ENCODE results near the gene STRIP1. TPM values are rescaled to one million over a fixed set of nuclear protein-coding genes. Genes with fewer than 3 reads are reported as not detected.

The STRIP1 gene
- total RNA-seq, 1 donor from 2014 or later = 40.8 TPM

DNA sequence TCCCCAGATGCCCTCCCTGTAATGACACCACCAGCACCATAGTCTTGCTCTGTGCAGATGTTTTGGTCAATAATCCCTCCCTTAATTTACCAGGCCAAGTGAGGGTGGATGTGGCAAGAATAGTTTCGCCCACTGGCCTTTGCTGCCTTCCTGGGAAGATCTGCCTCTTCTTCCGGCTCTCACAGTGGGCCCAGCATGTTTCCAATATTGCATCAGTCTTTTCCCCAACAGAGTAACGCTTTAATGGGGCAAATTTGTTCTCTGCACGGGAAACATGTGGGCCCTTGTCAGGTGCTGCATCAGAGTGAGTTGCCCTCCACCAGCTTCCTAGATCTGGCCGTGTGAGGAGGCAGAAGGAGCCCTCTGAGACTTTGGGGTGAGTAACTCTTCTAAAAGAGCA is 48.1 kb downstream of the STRIP1 start:
- no peak for DNase-seq (ENCODE audit: extremely low spot score in 2 of 2)
- no peaks in the 10 kb centered on the region for H3K9me3 ChIP-seq
- no peaks in the 10 kb centered on the region for H3K36me3 ChIP-seq
- H3K27ac ChIP-seq = no peak overlapping the region
- intact Hi-C loops (cut with DNase I) = no loop called here
- TF ChIP-seq POLR2AphosphoS5 (IDR thresholded peaks at IDR 0.05; ENCODE audit: insufficient read depth in 1 of 2, low read depth in 1 of 2) = no peak
- TF ChIP-seq POLR2A (IDR thresholded peaks at IDR 0.05) = no peak
- TF ChIP-seq, protein P1, sequence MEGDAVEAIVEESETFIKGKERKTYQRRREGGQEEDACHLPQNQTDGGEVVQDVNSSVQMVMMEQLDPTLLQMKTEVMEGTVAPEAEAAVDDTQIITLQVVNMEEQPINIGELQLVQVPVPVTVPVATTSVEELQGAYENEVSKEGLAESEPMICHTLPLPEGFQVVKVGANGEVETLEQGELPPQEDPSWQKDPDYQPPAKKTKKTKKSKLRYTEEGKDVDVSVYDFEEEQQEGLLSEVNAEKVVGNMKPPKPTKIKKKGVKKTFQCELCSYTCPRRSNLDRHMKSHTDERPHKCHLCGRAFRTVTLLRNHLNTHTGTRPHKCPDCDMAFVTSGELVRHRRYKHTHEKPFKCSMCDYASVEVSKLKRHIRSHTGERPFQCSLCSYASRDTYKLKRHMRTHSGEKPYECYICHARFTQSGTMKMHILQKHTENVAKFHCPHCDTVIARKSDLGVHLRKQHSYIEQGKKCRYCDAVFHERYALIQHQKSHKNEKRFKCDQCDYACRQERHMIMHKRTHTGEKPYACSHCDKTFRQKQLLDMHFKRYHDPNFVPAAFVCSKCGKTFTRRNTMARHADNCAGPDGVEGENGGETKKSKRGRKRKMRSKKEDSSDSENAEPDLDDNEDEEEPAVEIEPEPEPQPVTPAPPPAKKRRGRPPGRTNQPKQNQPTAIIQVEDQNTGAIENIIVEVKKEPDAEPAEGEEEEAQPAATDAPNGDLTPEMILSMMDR (IDR thresholded peaks at IDR 0.05) = no peak
- peaks cover 13% of the 10 kb centered on the region for H3K4me1 ChIP-seq
- H3K4me3 ChIP-seq = no peak overlapping the region
- H3K27me3 ChIP-seq = no peaks in the 10 kb centered on the region

DNA sequence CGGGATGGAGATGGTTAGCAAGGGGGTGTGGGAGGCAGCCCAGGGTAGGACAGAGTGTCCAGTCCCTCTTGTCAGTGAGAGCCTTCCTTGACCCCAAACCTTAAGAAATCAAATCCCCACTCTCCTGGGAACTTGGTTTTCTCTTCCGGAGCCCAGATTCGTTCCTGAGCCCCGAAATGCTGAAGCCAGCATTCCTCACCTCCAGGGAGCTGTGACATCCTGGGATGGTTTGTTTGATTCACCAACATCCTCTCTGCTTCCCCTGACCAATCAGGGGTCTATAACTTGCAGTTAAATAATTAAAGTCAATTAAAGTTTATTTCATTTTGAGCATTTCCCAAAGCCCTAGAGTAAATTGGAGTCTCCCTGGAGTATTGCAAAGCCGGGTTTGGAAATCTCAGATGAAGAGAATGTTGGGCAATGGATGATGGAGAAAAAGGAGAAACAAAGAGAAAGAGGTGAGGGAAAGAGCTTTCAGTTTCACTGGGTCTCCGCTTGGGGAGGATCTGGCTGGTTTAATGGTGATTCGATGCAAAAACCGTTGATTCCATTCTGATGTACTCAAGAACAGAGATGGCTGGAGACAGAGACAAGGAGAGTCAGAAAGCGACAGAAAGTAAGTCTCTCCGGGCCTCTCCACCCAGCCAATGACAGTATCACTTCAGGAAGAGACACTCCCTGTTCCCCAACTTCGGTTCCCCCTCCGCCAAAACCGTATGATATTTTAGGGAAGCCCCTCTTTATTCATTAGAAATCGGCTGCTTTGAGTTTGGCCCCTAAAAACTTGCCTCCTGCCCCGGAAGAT is 48.8 kb downstream of the STRIP1 start:
- intact Hi-C loops (cut with DNase I) = no loop called here
- peak overlapping the region; percentile 53 to 74 for H3K4me3 ChIP-seq
- no peaks in the 10 kb centered on the region for H3K27me3 ChIP-seq
- no peak for TF ChIP-seq POLR2AphosphoS5 (IDR thresholded peaks at IDR 0.05; ENCODE audit: insufficient read depth in 1 of 2, low read depth in 1 of 2)
- DNase-seq (ENCODE audit: extremely low spot score in 2 of 2) = no peak
- H3K36me3 ChIP-seq = no peaks in the 10 kb centered on the region
- H3K27ac ChIP-seq = peak overlapping the region; percentile 77
- no peaks in the 10 kb centered on the region for H3K9me3 ChIP-seq
- H3K4me1 ChIP-seq = peaks cover 13% of the 10 kb centered on the region

DNA sequence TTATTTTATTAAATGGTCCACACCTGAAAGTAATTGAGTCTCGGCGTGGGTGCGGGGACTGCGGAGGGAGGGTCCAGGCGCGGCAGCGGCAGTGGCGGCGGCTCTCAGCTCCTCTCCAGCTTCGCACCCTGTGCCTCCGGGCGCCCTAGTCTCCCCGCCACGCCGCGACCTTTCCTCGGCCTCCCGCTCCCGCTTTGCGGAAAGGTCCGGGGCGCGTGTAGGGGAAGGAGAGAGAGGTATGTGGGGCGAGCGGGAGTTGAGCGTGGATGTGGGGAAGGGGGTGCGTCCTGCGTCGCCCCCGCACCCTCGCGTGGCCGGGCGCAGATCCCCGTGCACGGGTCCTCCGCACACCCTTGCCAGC is 49.4 kb downstream of the STRIP1 start:
- no peaks in the 10 kb centered on the region for H3K9me3 ChIP-seq
- no peaks in the 10 kb centered on the region for H3K36me3 ChIP-seq
- peaks cover 13% of the 10 kb centered on the region for H3K4me1 ChIP-seq
- H3K27ac ChIP-seq = peak overlapping the region; percentile 77
- TF ChIP-seq, protein P1 (IDR thresholded peaks at IDR 0.05) = no peak
- TF ChIP-seq POLR2AphosphoS5 (IDR thresholded peaks at IDR 0.05; ENCODE audit: insufficient read depth in 1 of 2, low read depth in 1 of 2) = no peak
- TF ChIP-seq POLR2A (IDR thresholded peaks at IDR 0.05) = no peak
- intact Hi-C loops (cut with DNase I) = no loop called here
- H3K4me3 ChIP-seq = peak overlapping the region; percentile 53 to 74
- no peak for DNase-seq (ENCODE audit: extremely low spot score in 2 of 2)
- H3K27me3 ChIP-seq = no peaks in the 10 kb centered on the region

DNA sequence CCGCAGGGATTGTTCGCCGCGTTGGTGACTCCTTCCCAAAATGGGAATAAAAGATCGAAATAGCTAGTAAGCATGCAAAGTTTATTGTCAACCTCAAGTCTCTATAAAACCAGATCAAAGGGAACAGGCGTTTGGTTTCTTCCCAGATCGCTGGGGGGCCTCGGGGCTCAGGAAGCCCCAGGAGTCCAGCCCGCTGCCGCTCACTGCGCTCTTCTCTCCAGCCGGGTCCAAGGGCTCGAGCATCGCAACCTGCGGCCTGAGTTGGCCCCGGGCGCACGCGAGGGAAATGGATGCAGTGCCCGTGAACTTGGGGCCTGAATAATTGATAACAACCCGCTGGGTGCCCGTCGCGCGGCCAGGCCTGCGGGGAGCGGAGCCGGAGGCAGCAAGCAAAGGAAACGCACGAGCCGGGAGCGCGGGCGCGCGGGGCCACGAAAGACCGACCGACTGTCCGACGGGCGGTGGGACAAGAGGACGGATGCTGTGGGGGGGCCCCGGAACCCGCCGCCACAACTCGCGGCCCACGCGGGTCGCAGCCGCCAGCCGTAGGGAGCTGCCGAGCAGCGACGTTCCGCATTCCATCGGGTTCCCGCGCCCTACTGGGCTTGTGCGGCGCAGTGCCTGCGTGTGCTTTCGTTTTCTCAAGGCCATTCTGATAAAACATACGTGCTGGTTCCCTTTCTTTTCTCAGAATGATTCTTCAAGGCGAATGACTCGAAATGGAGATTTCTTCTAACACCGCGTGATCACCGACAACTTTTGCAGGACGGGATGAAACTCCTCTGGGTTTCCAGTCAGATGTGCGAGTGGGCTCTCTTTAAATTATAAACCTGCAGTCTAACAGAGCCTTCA is 50.0 kb downstream of the STRIP1 start:
- no peaks in the 10 kb centered on the region for H3K36me3 ChIP-seq
- DNase-seq (ENCODE audit: extremely low spot score in 2 of 2) = no peak
- TF ChIP-seq POLR2A (IDR thresholded peaks at IDR 0.05) (peak in 1 of 2 donors; percentile 41), POLR2AphosphoS5 (IDR thresholded peaks at IDR 0.05; ENCODE audit: insufficient read depth in 1 of 2, low read depth in 1 of 2) (peak in 1 of 2 donors; percentile 78)
- TF ChIP-seq, protein P1 (IDR thresholded peaks at IDR 0.05) = peak in 1 of 3 experiments; percentile 9
- intact Hi-C loops (cut with DNase I) = no loop called here
- H3K4me1 ChIP-seq = peaks cover 13% of the 10 kb centered on the region
- peak overlapping the region; percentile 53 to 74 for H3K4me3 ChIP-seq
- no peaks in the 10 kb centered on the region for H3K9me3 ChIP-seq
- H3K27ac ChIP-seq = peak overlapping the region; percentile 77
- no peaks in the 10 kb centered on the region for H3K27me3 ChIP-seq

DNA sequence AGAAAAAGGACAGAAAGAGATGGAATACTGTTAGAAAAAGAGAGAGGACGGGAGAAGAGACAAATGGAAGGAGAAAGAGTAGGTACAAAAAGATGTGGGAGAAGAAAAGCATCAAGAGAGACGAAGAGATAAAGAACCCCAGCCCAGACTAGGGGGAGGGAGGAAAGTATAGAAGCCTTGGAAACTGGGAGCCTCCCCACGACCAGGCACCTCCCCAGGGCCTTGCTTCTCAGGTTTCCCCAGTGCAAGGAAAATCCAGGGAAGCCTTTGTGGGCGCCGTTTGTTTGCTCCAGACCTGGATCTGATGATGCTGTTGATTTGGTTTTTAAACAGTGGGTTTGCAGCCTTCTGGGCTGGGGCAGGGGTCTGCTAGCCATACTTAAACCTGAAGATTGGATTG is 51.2 kb downstream of the STRIP1 start:
- DNase-seq (ENCODE audit: extremely low spot score in 2 of 2) = no peak
- intact Hi-C loops (cut with DNase I) = no loop called here
- Histone ChIP-seq H3K9me3 (no peaks in the 10 kb centered on the region), H3K4me1 (peaks cover 13% of the 10 kb centered on the region), H3K4me3 (no peak overlapping the region), H3K27ac (peak overlapping the region; percentile 77), H3K27me3 (no peaks in the 10 kb centered on the region), H3K36me3 (no peaks in the 10 kb centered on the region)
- TF ChIP-seq POLR2A (IDR thresholded peaks at IDR 0.05) (no peak), POLR2AphosphoS5 (IDR thresholded peaks at IDR 0.05; ENCODE audit: insufficient read depth in 1 of 2, low read depth in 1 of 2) (no peak)
- TF ChIP-seq, protein P1 (IDR thresholded peaks at IDR 0.05) = no peak

Measured in vagina (tissue), 2 donors.